ENCODE results near the gene VPS50. TPM values are rescaled to one million over a fixed set of nuclear protein-coding genes. Genes with fewer than 3 reads are reported as not detected.

Gene VPS50
- total RNA-seq, 1 donor from 2014 or later, result 14.6 TPM

GRCh38 chr7:93262535-93262934 lies 30.4 kb downstream of the VPS50 start:
- no peak for TF ChIP-seq CTCF (conservative IDR thresholded peaks at IDR 0.05; ENCODE audit: low read depth, low read length)
- no peak overlapping the region for H3K4me3 ChIP-seq (ENCODE audit: low read depth, low read length)
- DNase-seq (ENCODE audit: low read depth), result no peak

- DNase-seq (ENCODE audit: low read depth), result no peak
- H3K4me3 ChIP-seq (ENCODE audit: low read depth, low read length), result no peak overlapping the region
- TF ChIP-seq CTCF (conservative IDR thresholded peaks at IDR 0.05; ENCODE audit: low read depth, low read length), result no peak
Measured at GRCh38 chr7:93265220-93265619, 33.1 kb downstream of the VPS50 start.

GRCh38 chr7:93279541-93279940 lies 47.4 kb downstream of the VPS50 start:
- DNase-seq (ENCODE audit: low read depth), result no peak

GRCh38 chr7:93284908-93285307 lies 52.7 kb downstream of the VPS50 start:
- no peak for TF ChIP-seq CTCF (conservative IDR thresholded peaks at IDR 0.05; ENCODE audit: low read depth, low read length)
- no peak overlapping the region for H3K4me3 ChIP-seq (ENCODE audit: low read depth, low read length)
- no peak for DNase-seq (ENCODE audit: low read depth)

More at GRCh38 chr7:93279541-93279940, 47.4 kb downstream of the VPS50 start:
- TF ChIP-seq CTCF (conservative IDR thresholded peaks at IDR 0.05; ENCODE audit: low read depth, low read length), result no peak
- no peak overlapping the region for H3K4me3 ChIP-seq (ENCODE audit: low read depth, low read length)

- H3K4me3 ChIP-seq (ENCODE audit: low read depth, low read length), result no peak overlapping the region
- no peak for TF ChIP-seq CTCF (conservative IDR thresholded peaks at IDR 0.05; ENCODE audit: low read depth, low read length)
Measured at GRCh38 chr7:93293229-93293628, 61.1 kb downstream of the VPS50 start.

GRCh38 chr7:93298206-93298605 lies 66.0 kb downstream of the VPS50 start:
- no peak for DNase-seq (ENCODE audit: low read depth)
- TF ChIP-seq CTCF (conservative IDR thresholded peaks at IDR 0.05; ENCODE audit: low read depth, low read length), result no peak
- H3K4me3 ChIP-seq (ENCODE audit: low read depth, low read length), result no peak overlapping the region

More at GRCh38 chr7:93293229-93293628, 61.1 kb downstream of the VPS50 start:
- DNase-seq (ENCODE audit: low read depth), result no peak

- no peak for DNase-seq (ENCODE audit: low read depth)
- no peak overlapping the region for H3K4me3 ChIP-seq (ENCODE audit: low read depth, low read length)
- no peak for TF ChIP-seq CTCF (conservative IDR thresholded peaks at IDR 0.05; ENCODE audit: low read depth, low read length)
Measured at GRCh38 chr7:93298671-93299070, 66.5 kb downstream of the VPS50 start.

Measured in epithelial cell of proximal tubule (primary cell).